PC-3 (cell line): Measurements from ENCODE around the gene SLK. TPM values are rescaled to one million over a fixed set of nuclear protein-coding genes. Genes with fewer than 3 reads are reported as not detected.

Experiments used
- ATAC-seq: fragments of 200-7000 bp; cut with Tn5 transposase; 2 replicates; pipeline ENCODE4 v1.9.1; 2020; ENCODE audit warnings: mild to moderate bottlenecking, moderate library complexity
- BruUV-seq: library from RNA; stranded (reverse); fragments of 400-500 nt; replicated peaks from 2 replicates; lab custom pipeline; 2021; lab: Mats Ljungman, UMichigan
- CTCF ChIA-PET: fragments of 300-600 bp; sonication (Branson Sonifier 250); formaldehyde crosslinking; loops from one replicate; lab custom pipeline; 2022; ENCODE audit warnings: antibody characterized with exemption; lab: Charles Lee
- POLR2A ChIA-PET: fragments of 300-600 bp; sonication (Branson Sonifier 250); formaldehyde crosslinking; loops from one replicate; lab custom pipeline; 2022; ENCODE audit warnings: antibody characterized with exemption; ENCODE audit not compliant: unreplicated experiment; lab: Charles Lee
- DNase-seq: peaks from one replicate; pipeline ENCODE4 v3.0.0-alpha.2; 2015
- H2AFZ ChIP-seq: fragments of 300-600 bp; sonication (generic); 2 replicates; pipeline ENCODE4 v1.6.0; 2016; ENCODE audit warnings: antibody characterized with exemption, low read length
- H3F3A ChIP-seq: fragments of 300-600 bp; sonication (generic); one replicate; pipeline ENCODE4 v1.6.0; 2017; ENCODE audit warnings: antibody characterized with exemption, low read length, control low read depth, mild to moderate bottlenecking; ENCODE audit not compliant: unreplicated experiment
- H3K27ac ChIP-seq: fragments of 300-600 bp; sonication (generic); 2 replicates; pipeline ENCODE4 v1.5.1; 2016; ENCODE audit warnings: mild to moderate bottlenecking, low read length
- H3K27me3 ChIP-seq: fragments of 300-600 bp; sonication (generic); 2 replicates; pipeline ENCODE4 v1.6.1; 2016; ENCODE audit warnings: low read length, mixed read lengths
- H3K36me3 ChIP-seq: fragments of 300-600 bp; sonication (generic); 2 replicates; pipeline ENCODE4 v1.6.1; 2016; ENCODE audit warnings: low read depth, mixed run types, low read length, mixed read lengths
- H3K4me1 ChIP-seq: fragments of 300-600 bp; sonication (generic); 2 replicates; pipeline ENCODE4 v1.5.1; 2016; ENCODE audit warnings: low read length; ENCODE audit not compliant: insufficient read depth
- H3K4me2 ChIP-seq: fragments of 300-600 bp; sonication (generic); 2 replicates; pipeline ENCODE4 v1.6.0; 2016; ENCODE audit warnings: low read length
- H3K4me3 ChIP-seq: fragments of 300-600 bp; sonication (generic); 2 replicates; pipeline ENCODE4 v1.5.1; 2016; ENCODE audit warnings: mild to moderate bottlenecking, low read length, mixed read lengths
- H3K79me2 ChIP-seq: fragments of 300-600 bp; sonication (generic); 2 replicates; pipeline ENCODE4 v1.6.1; 2017; ENCODE audit warnings: low read length, mixed read lengths
- H3K9ac ChIP-seq: fragments of 300-600 bp; sonication (generic); 2 replicates; pipeline ENCODE4 v1.6.0; 2016; ENCODE audit warnings: mild to moderate bottlenecking, low read length
- H3K9me2 ChIP-seq: fragments of 300-600 bp; sonication (generic); replicated peaks from 2 replicates; pipeline ENCODE4 v1.6.1; 2016; ENCODE audit warnings: mixed run types, low read length, mixed read lengths
- H3K9me3 ChIP-seq: fragments of 300-600 bp; sonication (generic); 2 replicates; pipeline ENCODE4 v1.6.1; 2016; ENCODE audit warnings: low read length, mixed read lengths
- H4K20me1 ChIP-seq: fragments of 300-600 bp; sonication (generic); 2 replicates; pipeline ENCODE4 v1.6.1; 2016; ENCODE audit warnings: low read length, mixed read lengths
- CTCF ChIP-seq: fragments of 300-600 bp; sonication (generic); conservative IDR thresholded peaks from 2 replicates; pipeline ENCODE4 v1.5.1; 2017; ENCODE audit warnings: antibody characterized with exemption, low read depth, mild to moderate bottlenecking, low read length
- EZH2 ChIP-seq: fragments of 300-600 bp; sonication (generic); IDR thresholded peaks from one replicate; pipeline ENCODE4 v1.6.1; 2017; ENCODE audit warnings: antibody characterized with exemption, mild to moderate bottlenecking, low read length; ENCODE audit not compliant: unreplicated experiment
- EZH2phosphoT487 ChIP-seq: fragments of 300-600 bp; sonication (generic); IDR thresholded peaks from 2 replicates; pipeline ENCODE4 v1.6.1; 2018; ENCODE audit warnings: mild to moderate bottlenecking, antibody characterized with exemption, low read length, borderline replicate concordance
- intact Hi-C: fragments of 100-400 bp; cut with micrococcal nuclease; formaldehyde crosslinking; loops from 2 replicates; pipeline ENCODE4 v1.9.0; 2023
- total RNA-seq: library from RNA; depleted of rRNA; stranded (reverse); fragments of >200 nt; gene quantifications from 2 replicates; pipeline ENCODE4 v1.2.3, GENCODE V29; 2014

Gene SLK
- total RNA-seq, 1 experiment from 2014 or later, result 20.2 TPM

- no peak overlapping the region for H3K4me3 ChIP-seq
- no peaks in the 10 kb centered on the region for H3K9me2 ChIP-seq
- no peak for TF ChIP-seq CTCF
- no peak for TF ChIP-seq EZH2phosphoT487
- TF ChIP-seq EZH2, result no peak
- no peak overlapping the region for H3K4me2 ChIP-seq
- ATAC-seq, result no peak
- no peak overlapping the region for H2AFZ ChIP-seq
- ChIA-PET POLR2A (no interaction called here), CTCF (no interaction called here)
- H3K27me3 ChIP-seq, result no peaks in the 10 kb centered on the region
- no peaks in the 10 kb centered on the region for H3F3A ChIP-seq
- no peaks in the 10 kb centered on the region for H3K79me2 ChIP-seq
- no peaks in the 10 kb centered on the region for H3K36me3 ChIP-seq
- no peak overlapping the region for H3K9ac ChIP-seq
- BruUV-seq, result no TSS peak
- H4K20me1 ChIP-seq, result no peaks in the 10 kb centered on the region
- DNase-seq, result no peak
- H3K27ac ChIP-seq, result no peak overlapping the region
- H3K9me3 ChIP-seq, result no peaks in the 10 kb centered on the region
- intact Hi-C loops, result no loop called here
- H3K4me1 ChIP-seq, result no peaks in the 10 kb centered on the region
Measured at GRCh38 chr10:103932971-103933370, 34.0 kb upstream of the SLK start.

GRCh38 chr10:103933557-103934121, 33.3 kb upstream of the SLK start:
- Histone ChIP-seq H3K9me2 (no peaks in the 10 kb centered on the region), H3K9me3 (no peaks in the 10 kb centered on the region), H3K9ac (no peak overlapping the region), H4K20me1 (no peaks in the 10 kb centered on the region), H3K4me3 (no peak overlapping the region), H3F3A (no peaks in the 10 kb centered on the region), H3K27me3 (no peaks in the 10 kb centered on the region), H3K79me2 (no peaks in the 10 kb centered on the region), H3K4me2 (no peak overlapping the region), H3K27ac (no peak overlapping the region), H3K4me1 (no peaks in the 10 kb centered on the region), H2AFZ (no peak overlapping the region), H3K36me3 (no peaks in the 10 kb centered on the region)
- ATAC-seq, result no peak
- ChIA-PET POLR2A (no interaction called here), CTCF (no interaction called here)
- TF ChIP-seq EZH2 (no peak), EZH2phosphoT487 (no peak), CTCF (no peak)
- no TSS peak for BruUV-seq
- intact Hi-C loops, result no loop called here
- DNase-seq, result no peak

GRCh38 chr10:103934308-103934707, 32.6 kb upstream of the SLK start:
- ChIA-PET POLR2A (no interaction called here), CTCF (no interaction called here)
- H3K36me3 ChIP-seq, result no peaks in the 10 kb centered on the region
- no peak overlapping the region for H3K27ac ChIP-seq
- H3K9me2 ChIP-seq, result no peaks in the 10 kb centered on the region
- H2AFZ ChIP-seq, result no peak overlapping the region
- no peak overlapping the region for H3K4me3 ChIP-seq
- ATAC-seq, result no peak
- H3K79me2 ChIP-seq, result no peaks in the 10 kb centered on the region
- TF ChIP-seq CTCF, result no peak
- TF ChIP-seq EZH2phosphoT487, result no peak
- no peak for TF ChIP-seq EZH2
- no peaks in the 10 kb centered on the region for H3F3A ChIP-seq
- intact Hi-C loops, result no loop called here
- H3K4me2 ChIP-seq, result no peak overlapping the region
- DNase-seq, result no peak
- H3K4me1 ChIP-seq, result no peaks in the 10 kb centered on the region
- no peaks in the 10 kb centered on the region for H4K20me1 ChIP-seq
- H3K27me3 ChIP-seq, result no peaks in the 10 kb centered on the region
- no TSS peak for BruUV-seq
- H3K9ac ChIP-seq, result no peak overlapping the region
- H3K9me3 ChIP-seq, result no peaks in the 10 kb centered on the region
